HL-60 (cell line): ENCODE data around the gene IRF8.
A peak's percentile ranks its signal among the peaks of the same experiment; 100 is the strongest.

Experiments used
- DNase-seq, 2 experiments: peaks; one replicate each; pipeline ENCODE4 v3.0.0-alpha.2; 2010 to 2020; ENCODE audit warnings: low read depth in 1 of 2, low spot score in 1 of 2
- H3K27ac ChIP-seq: fragments of 250-450 bp; sonication (Bioruptor Pico); replicated peaks from 2 replicates; pipeline ENCODE4 v1.5.1; 2020; ENCODE audit warnings: mild to moderate bottlenecking, moderate library complexity
- H3K27me3 ChIP-seq: fragments of 250-450 bp; sonication (Bioruptor Pico); 2 replicates; pipeline ENCODE4 v1.5.1; 2021; ENCODE audit warnings: mild to moderate bottlenecking, moderate library complexity; ENCODE audit not compliant: insufficient read depth, poor library complexity, severe bottlenecking
- H3K4me3 ChIP-seq: replicated peaks from 2 replicates; pipeline ENCODE4 v1.5.1; 2011; ENCODE audit warnings: mild to moderate bottlenecking, control low read depth, low read length; ENCODE audit not compliant: insufficient read depth
- GABPA ChIP-seq: IDR thresholded peaks from 2 replicates; pipeline ENCODE4 v1.6.1; 2012; ENCODE audit warnings: low read depth
- POLR2AphosphoS5 ChIP-seq: IDR thresholded peaks from 2 replicates; pipeline ENCODE4 v1.6.1; 2012; ENCODE audit warnings: low read depth
- SPI1 ChIP-seq: IDR thresholded peaks from 2 replicates; pipeline ENCODE4 v1.6.1; 2012; ENCODE audit warnings: low read depth, mild to moderate bottlenecking, borderline replicate concordance
- TF ChIP-seq, protein P1 (sequence below): IDR thresholded peaks from 2 replicates; pipeline ENCODE4 v1.6.1; 2012; ENCODE audit warnings: low read depth; ENCODE audit not compliant: insufficient replicate concordance
- TF ChIP-seq, protein P2 (sequence below): IDR thresholded peaks from one replicate; pipeline ENCODE4 v1.5.1; 2011; ENCODE audit warnings: low read length, control low read depth, inconsistent platforms; ENCODE audit not compliant: insufficient read depth

Gene IRF8

DNA sequence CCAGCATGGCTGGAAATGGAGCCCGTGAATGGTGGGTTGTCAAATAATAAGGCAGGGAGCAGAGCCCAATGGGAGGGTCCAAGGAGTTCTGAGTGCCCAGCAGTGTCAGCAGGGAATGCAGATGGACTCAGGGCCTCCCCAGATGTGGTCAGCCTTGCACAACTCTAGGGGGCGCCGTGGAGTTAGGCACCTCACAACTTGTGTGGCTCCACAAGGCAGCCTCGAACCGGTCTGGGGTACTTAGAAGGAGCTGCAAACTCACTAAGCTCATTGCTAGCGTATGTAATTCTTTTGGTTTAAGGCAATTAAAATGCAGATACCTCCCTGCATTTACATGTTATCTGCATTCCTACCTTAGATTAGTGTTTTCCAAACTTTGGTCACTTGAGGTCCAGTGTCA lies 18.1 kb downstream of the IRF8 start:
- peak overlapping the region; percentile 28; the same call in 1 of the 2 replicates for H3K27ac ChIP-seq
- H3K27me3 ChIP-seq = no peaks in the 10 kb centered on the region
- no peak for DNase-seq
- no peak for TF ChIP-seq POLR2AphosphoS5
- TF ChIP-seq, protein P1, sequence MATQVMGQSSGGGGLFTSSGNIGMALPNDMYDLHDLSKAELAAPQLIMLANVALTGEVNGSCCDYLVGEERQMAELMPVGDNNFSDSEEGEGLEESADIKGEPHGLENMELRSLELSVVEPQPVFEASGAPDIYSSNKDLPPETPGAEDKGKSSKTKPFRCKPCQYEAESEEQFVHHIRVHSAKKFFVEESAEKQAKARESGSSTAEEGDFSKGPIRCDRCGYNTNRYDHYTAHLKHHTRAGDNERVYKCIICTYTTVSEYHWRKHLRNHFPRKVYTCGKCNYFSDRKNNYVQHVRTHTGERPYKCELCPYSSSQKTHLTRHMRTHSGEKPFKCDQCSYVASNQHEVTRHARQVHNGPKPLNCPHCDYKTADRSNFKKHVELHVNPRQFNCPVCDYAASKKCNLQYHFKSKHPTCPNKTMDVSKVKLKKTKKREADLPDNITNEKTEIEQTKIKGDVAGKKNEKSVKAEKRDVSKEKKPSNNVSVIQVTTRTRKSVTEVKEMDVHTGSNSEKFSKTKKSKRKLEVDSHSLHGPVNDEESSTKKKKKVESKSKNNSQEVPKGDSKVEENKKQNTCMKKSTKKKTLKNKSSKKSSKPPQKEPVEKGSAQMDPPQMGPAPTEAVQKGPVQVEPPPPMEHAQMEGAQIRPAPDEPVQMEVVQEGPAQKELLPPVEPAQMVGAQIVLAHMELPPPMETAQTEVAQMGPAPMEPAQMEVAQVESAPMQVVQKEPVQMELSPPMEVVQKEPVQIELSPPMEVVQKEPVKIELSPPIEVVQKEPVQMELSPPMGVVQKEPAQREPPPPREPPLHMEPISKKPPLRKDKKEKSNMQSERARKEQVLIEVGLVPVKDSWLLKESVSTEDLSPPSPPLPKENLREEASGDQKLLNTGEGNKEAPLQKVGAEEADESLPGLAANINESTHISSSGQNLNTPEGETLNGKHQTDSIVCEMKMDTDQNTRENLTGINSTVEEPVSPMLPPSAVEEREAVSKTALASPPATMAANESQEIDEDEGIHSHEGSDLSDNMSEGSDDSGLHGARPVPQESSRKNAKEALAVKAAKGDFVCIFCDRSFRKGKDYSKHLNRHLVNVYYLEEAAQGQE = no peak
- TF ChIP-seq, protein P2, sequence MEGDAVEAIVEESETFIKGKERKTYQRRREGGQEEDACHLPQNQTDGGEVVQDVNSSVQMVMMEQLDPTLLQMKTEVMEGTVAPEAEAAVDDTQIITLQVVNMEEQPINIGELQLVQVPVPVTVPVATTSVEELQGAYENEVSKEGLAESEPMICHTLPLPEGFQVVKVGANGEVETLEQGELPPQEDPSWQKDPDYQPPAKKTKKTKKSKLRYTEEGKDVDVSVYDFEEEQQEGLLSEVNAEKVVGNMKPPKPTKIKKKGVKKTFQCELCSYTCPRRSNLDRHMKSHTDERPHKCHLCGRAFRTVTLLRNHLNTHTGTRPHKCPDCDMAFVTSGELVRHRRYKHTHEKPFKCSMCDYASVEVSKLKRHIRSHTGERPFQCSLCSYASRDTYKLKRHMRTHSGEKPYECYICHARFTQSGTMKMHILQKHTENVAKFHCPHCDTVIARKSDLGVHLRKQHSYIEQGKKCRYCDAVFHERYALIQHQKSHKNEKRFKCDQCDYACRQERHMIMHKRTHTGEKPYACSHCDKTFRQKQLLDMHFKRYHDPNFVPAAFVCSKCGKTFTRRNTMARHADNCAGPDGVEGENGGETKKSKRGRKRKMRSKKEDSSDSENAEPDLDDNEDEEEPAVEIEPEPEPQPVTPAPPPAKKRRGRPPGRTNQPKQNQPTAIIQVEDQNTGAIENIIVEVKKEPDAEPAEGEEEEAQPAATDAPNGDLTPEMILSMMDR = no peak
- TF ChIP-seq SPI1 = no peak
- no peak for TF ChIP-seq GABPA
- no peak overlapping the region for H3K4me3 ChIP-seq

DNA sequence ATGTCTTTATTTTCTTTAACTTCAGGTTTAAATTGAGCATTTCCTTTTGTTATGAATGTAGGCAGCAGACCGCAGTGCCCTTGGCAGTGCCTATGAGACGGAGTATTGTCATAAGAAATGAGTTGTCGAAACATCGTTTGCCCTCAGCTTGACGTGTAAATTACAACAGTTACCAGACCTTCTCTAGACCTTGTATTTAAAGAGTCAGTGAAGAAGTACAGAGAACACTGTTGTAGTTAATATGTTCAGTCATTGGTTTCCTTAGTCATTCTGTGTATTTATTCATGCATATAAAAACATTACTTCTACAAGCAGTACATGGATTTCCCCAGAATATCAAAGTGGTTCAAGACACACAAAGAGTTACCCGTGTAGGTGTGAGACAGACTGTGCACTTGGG lies 19.0 kb downstream of the IRF8 start:
- H3K27me3 ChIP-seq = no peaks in the 10 kb centered on the region
- no peak for DNase-seq
- H3K27ac ChIP-seq = no peak overlapping the region
- TF ChIP-seq SPI1 (no peak), POLR2AphosphoS5 (no peak), GABPA (no peak)
- TF ChIP-seq, protein P1 = no peak
- TF ChIP-seq, protein P2 = no peak
- H3K4me3 ChIP-seq = no peak overlapping the region

DNA sequence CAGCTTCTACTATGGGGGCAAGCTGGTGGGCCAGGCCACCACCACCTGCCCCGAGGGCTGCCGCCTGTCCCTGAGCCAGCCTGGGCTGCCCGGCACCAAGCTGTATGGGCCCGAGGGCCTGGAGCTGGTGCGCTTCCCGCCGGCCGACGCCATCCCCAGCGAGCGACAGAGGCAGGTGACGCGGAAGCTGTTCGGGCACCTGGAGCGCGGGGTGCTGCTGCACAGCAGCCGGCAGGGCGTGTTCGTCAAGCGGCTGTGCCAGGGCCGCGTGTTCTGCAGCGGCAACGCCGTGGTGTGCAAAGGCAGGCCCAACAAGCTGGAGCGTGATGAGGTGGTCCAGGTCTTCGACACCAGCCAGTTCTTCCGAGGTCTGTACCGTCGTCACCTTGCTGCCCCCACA lies 19.5 kb downstream of the IRF8 start:
- no peak for DNase-seq
- no peak overlapping the region for H3K4me3 ChIP-seq
- H3K27ac ChIP-seq = no peak overlapping the region
- H3K27me3 ChIP-seq = no peaks in the 10 kb centered on the region
- TF ChIP-seq GABPA (no peak), POLR2AphosphoS5 (no peak), SPI1 (no peak)
- TF ChIP-seq, protein P1 = no peak
- TF ChIP-seq, protein P2 = no peak
